GM06990 (cell line): ENCODE measurements around the gene MBD3.

ENCODE experiments used
- DNase-seq: peaks from one replicate; pipeline ENCODE4 v3.0.0-alpha.2; 2011; ENCODE audit not compliant: insufficient read length; ENCODE audit errors: extremely low read depth
- H3K27me3 ChIP-seq: replicated peaks from 2 replicates; pipeline ENCODE4 v1.6.0; 2011; ENCODE audit warnings: low read length; ENCODE audit not compliant: control insufficient read depth, insufficient read depth
- H3K36me3 ChIP-seq: 2 replicates; pipeline ENCODE4 v1.5.1; 2011; ENCODE audit warnings: low read length; ENCODE audit not compliant: control insufficient read depth, insufficient read depth
- H3K4me3 ChIP-seq: replicated peaks from 2 replicates; pipeline ENCODE4 v1.5.1; 2011; ENCODE audit warnings: low read depth, mild to moderate bottlenecking, control low read depth, low read length
- CTCF ChIP-seq: IDR thresholded peaks from 2 replicates; pipeline ENCODE4 v1.5.1; 2011; ENCODE audit warnings: low read length, control low read depth, mild to moderate bottlenecking, inconsistent platforms; ENCODE audit not compliant: insufficient read depth, poor library complexity, severe bottlenecking

MBD3 gene

GRCh38 chr19:1591421-1592023, 1.1 kb downstream of the MBD3 start:
- Histone ChIP-seq H3K36me3 (no peaks in the 10 kb centered on the region; the same call in 1 of the 2 replicates), H3K4me3 (peak overlapping the region; percentile 98), H3K27me3 (no peaks in the 10 kb centered on the region)
- DNase-seq = peak; percentile 28
- no peak for TF ChIP-seq CTCF

GRCh38 chr19:1590641-1591397, 1.8 kb downstream of the MBD3 start:
- Histone ChIP-seq H3K4me3 (peak overlapping the region; percentile 98), H3K36me3 (peaks cover 2% of the 10 kb centered on the region; the same call in 1 of the 2 replicates), H3K27me3 (no peaks in the 10 kb centered on the region)
- peak; percentile 67 for TF ChIP-seq CTCF
- peak; percentile 43 for DNase-seq

GRCh38 chr19:1587872-1588271, 4.8 kb downstream of the MBD3 start:
- DNase-seq = no peak
- no peak for TF ChIP-seq CTCF
- Histone ChIP-seq H3K36me3 (peaks cover 6% of the 10 kb centered on the region), H3K27me3 (no peaks in the 10 kb centered on the region), H3K4me3 (no peak overlapping the region)

- TF ChIP-seq CTCF = no peak
- Histone ChIP-seq H3K36me3 (peaks cover 21% of the 10 kb centered on the region), H3K27me3 (no peaks in the 10 kb centered on the region), H3K4me3 (no peak overlapping the region)
- no peak for DNase-seq
Measured at GRCh38 chr19:1585243-1585580, 7.5 kb downstream of the MBD3 start.

GRCh38 chr19:1584500-1585242, 8.0 kb downstream of the MBD3 start:
- H3K4me3 ChIP-seq = no peak overlapping the region
- peak; percentile 20 for DNase-seq
- TF ChIP-seq CTCF = no peak

More at GRCh38 chr19:1584500-1585242, 8.0 kb downstream of the MBD3 start:
- peaks cover 22% of the 10 kb centered on the region for H3K36me3 ChIP-seq
- H3K27me3 ChIP-seq = no peaks in the 10 kb centered on the region
